Astrocyte of the spinal cord (primary cell): ENCODE data around the gene PDE9A.

Source experiments
- DNase-seq: peaks from one replicate; pipeline ENCODE4 v3.0.0; 2011; ENCODE audit warnings: low read depth, low spot score
- H3K4me3 ChIP-seq: 2 replicates; pipeline ENCODE4 v1.5.1; 2011; ENCODE audit warnings: low read depth, mild to moderate bottlenecking, low read length, moderate library complexity
- in situ Hi-C: cut with HindIII; loops from 2 replicates; pipeline ENCODE4 v1.10.0; 2017; ENCODE audit warnings: low sequenced_read_pairs
- TF ChIP-seq, protein P1 (sequence below): IDR thresholded peaks from 2 replicates; pipeline ENCODE4 v1.5.1; 2012; ENCODE audit warnings: low read depth, mild to moderate bottlenecking, low read length, inconsistent platforms

PDE9A gene

DNA sequence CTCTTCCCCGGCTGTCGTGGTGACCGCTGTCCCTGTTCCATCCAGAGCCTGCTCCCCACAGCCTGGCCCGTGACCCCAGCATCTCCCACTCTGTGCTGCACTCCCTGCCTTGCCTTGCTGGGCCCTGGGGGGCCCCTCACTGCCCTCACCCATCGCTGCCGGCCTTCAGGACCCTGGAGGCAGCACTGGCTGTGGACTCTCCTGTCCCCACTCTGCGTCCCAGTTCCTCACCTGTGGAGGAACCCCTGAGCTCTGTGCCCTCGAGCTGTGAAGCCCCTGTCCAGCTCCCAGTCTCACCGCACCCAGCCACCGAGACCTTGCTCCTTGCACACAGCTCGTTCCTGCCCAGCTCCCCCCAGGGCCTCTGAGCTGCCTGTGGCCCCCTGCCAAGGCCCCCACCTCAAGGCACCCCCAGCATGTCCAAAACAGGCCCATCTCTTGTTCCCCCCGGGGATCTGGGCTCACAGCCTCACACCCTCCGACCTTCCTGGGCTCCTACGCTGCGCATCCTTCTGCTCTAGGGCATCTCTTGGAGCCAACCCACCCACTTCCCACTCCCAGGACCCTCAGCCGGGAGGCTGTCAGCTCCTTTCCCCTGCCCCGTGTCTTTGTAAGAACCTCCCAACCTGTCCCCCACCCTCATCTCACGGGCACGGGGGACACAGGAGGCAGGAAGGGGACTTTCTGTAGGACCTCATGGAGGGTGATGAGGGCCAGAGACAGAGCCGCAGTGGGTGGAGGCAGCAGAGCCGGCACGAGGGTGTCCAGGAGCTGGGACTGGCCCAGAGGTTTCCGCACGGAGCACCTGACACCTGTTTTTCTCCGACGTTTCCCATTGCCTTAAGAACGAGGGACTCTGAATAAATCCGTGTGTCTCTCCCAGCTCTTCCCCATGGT is 116.6 kb downstream of the PDE9A start:
- in situ Hi-C loops: no loop called here
- DNase-seq: no peak
- H3K4me3 ChIP-seq: no peak overlapping the region
- TF ChIP-seq, protein P1, sequence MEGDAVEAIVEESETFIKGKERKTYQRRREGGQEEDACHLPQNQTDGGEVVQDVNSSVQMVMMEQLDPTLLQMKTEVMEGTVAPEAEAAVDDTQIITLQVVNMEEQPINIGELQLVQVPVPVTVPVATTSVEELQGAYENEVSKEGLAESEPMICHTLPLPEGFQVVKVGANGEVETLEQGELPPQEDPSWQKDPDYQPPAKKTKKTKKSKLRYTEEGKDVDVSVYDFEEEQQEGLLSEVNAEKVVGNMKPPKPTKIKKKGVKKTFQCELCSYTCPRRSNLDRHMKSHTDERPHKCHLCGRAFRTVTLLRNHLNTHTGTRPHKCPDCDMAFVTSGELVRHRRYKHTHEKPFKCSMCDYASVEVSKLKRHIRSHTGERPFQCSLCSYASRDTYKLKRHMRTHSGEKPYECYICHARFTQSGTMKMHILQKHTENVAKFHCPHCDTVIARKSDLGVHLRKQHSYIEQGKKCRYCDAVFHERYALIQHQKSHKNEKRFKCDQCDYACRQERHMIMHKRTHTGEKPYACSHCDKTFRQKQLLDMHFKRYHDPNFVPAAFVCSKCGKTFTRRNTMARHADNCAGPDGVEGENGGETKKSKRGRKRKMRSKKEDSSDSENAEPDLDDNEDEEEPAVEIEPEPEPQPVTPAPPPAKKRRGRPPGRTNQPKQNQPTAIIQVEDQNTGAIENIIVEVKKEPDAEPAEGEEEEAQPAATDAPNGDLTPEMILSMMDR: no peak

- in situ Hi-C loops: no loop called here
- TF ChIP-seq, protein P1: no peak
- DNase-seq: no peak
- H3K4me3 ChIP-seq: no peak overlapping the region
These were observed 117.5 kb downstream of the PDE9A start for GRCh38 chr21:42770717-42771502.

DNA sequence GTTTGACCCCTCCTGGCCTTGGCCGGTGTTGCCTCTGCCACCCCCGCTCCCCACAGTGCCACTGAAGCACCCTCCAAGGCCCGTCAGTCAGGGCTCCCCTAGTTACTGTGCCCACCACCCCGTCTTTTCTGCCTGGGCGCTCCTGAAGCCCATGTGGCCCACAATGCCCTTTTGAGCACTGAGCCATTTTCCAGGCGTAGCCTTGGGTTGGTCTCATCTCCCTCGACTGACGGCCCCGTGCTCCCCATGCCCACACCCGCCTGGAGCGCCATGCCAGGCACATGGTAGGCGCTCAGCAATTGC is 118.0 kb downstream of the PDE9A start:
- DNase-seq: no peak
- TF ChIP-seq, protein P1: no peak
- H3K4me3 ChIP-seq: no peak overlapping the region
- in situ Hi-C loops: no loop called here

DNA sequence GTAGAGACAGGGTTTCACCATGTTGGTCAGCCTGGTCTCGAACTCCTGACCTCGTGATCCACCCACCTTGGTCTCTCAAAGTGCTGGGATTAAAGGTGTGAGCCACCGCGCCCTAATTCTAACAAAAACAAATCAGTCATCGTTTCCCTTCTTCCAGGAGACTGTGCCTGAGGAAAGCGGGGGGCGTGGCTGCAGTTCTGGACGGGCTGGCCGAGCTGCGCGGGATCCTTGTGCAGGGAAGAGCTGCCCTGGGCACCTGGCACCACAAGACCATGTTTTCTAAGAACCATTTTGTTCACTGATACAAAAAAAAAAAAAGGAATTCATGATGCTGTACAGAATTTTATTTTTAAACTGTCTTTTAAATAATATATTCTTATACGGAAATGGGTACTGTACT is 121.7 kb downstream of the PDE9A start:
- H3K4me3 ChIP-seq: no peak overlapping the region
- in situ Hi-C loops: no loop called here
- no peak for DNase-seq
- TF ChIP-seq, protein P1: no peak

- no peak for DNase-seq
- TF ChIP-seq, protein P1: no peak
- in situ Hi-C loops: no loop called here
- H3K4me3 ChIP-seq: no peak overlapping the region
These were observed 122.5 kb downstream of the PDE9A start for GRCh38 chr21:42775891-42776290.

GRCh38 chr21:42777064-42777756 is 123.8 kb downstream of the PDE9A start:
- TF ChIP-seq, protein P1: no peak
- in situ Hi-C loops: no loop called here

More at GRCh38 chr21:42777064-42777756, 123.8 kb downstream of the PDE9A start:
- H3K4me3 ChIP-seq: no peak overlapping the region
- DNase-seq: no peak
